Sigmoid colon (tissue), 7 donors: Measurements from ENCODE around the gene ZNF132. TPM values are rescaled to one million over a fixed set of nuclear protein-coding genes. Genes with fewer than 3 reads are reported as not detected.

ENCODE experiments used
- DNase-seq: peaks from one replicate; pipeline ENCODE4 v3.0.0-alpha.2; 2019
- H3K27ac ChIP-seq, 4 donors: fragments of 200-600 bp; sonication (generic); one replicate each; pipeline ENCODE4 v1.5.1; 2016 to 2019; ENCODE audit warnings: mild to moderate bottlenecking in 1 of 4
- H3K27me3 ChIP-seq, 3 donors: fragments of 200-600 bp; sonication (generic); one replicate each; pipeline ENCODE4 v1.5.1; 2019; ENCODE audit warnings: mild to moderate bottlenecking in 1 of 3
- H3K36me3 ChIP-seq, 4 donors: fragments of 200-600 bp; sonication (generic); one replicate each; pipeline ENCODE4 v1.5.1; 2016 to 2019
- H3K4me1 ChIP-seq, 4 donors: fragments of 200-600 bp; sonication (generic); one replicate each; pipeline ENCODE4 v1.5.1; 2017 to 2019
- H3K4me3 ChIP-seq, 4 donors: fragments of 200-600 bp; sonication (generic); one replicate each; pipeline ENCODE4 v1.5.1; 2017 to 2019; ENCODE audit warnings: mild to moderate bottlenecking in 2 of 4, moderate library complexity in 1 of 4
- H3K9me3 ChIP-seq, 4 donors: fragments of 200-600 bp in 3 of 4; sonication (generic) in 3 of 4; one replicate each; pipeline versions ENCODE4 v1.5.1 to v1.6.1; 2013 to 2019
- EP300 ChIP-seq, 4 donors: sonication (generic); formaldehyde crosslinking; IDR thresholded peaks; one replicate each; pipeline ENCODE4 v1.6.1; 2017; ENCODE audit warnings: antibody characterized with exemption in 4 of 4
- POLR2A ChIP-seq, 2 donors: fragments of 450-650 bp; IDR thresholded peaks; one replicate each; pipeline ENCODE4 v1.6.1; 2016; ENCODE audit warnings: antibody characterized with exemption in 2 of 2, mild to moderate bottlenecking in 2 of 2, moderate library complexity in 2 of 2
- POLR2AphosphoS5 ChIP-seq, 4 donors: sonication (generic); formaldehyde crosslinking; IDR thresholded peaks; one replicate each; pipeline ENCODE4 v1.6.1; 2017; ENCODE audit warnings: antibody characterized with exemption in 4 of 4
- WGBS, 2 donors: extraction: QIAGEN DNeasy Blood & Tissue Kit; methylation state at CpG; one replicate each; pipeline ENCODE4 v1.1.7; 2013; 5-methylcytosine and 5-hydroxymethylcytosine counted together
- intact Hi-C: fragments of 100-400 bp; cut with DNase I; formaldehyde crosslinking; loops from one replicate; pipeline ENCODE4 v1.15.1; 2023
- polyA plus RNA-seq, 3 donors: library from polyadenylated mRNA; stranded (reverse); fragments of 200-250 nt; gene quantifications; one replicate each; pipeline ENCODE4 v1.2.3, GENCODE V29; 2013
- total RNA-seq, 4 donors: library from RNA; depleted of rRNA; stranded (reverse); fragments of >200 nt; gene quantifications; one replicate each; pipeline ENCODE4 v1.1.0, GENCODE V29; 2016
- TF ChIP-seq, protein P1 (sequence below), 4 experiments: fragments of 450-650 bp in 3 of 4; fragments of 200-600 bp in 1 of 4; IDR thresholded peaks; one replicate each; pipeline ENCODE4 v1.5.1; 2016 to 2019; ENCODE audit warnings: antibody characterized with exemption in 4 of 4, mild to moderate bottlenecking in 3 of 4, moderate library complexity in 2 of 4
- donor health status: healthy with polysubstance abuse.
- donor health status: Bipolar disorder and iron deficiency.
- donor health status: healthy.

The ZNF132 gene
- total and polyA plus RNA-seq, 7 donors, result 0.60 to 12.2 (median 5.7) TPM; not detected in 1

DNA sequence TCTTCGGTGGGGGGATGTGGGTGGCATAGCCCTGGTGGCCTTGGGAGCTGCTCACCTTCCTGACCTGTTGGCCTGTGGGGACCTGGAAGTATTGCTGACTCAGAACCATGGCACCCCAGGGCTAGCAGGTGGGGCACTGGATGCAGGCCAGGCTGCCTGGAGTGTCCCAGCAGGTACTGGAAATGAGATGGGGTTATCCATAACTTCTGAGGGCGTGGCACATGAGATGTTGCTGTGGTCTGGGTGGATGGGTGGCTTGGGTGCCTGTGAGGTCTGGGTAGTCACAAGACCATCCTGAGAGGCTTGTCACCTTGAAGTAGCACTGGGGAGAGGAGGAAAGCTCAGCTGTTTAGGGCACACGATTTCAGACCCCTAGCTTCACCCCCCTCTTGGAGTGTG, 45.1 kb downstream of the ZNF132 start:
- no peak for DNase-seq
- Histone ChIP-seq H3K27ac (no peak overlapping the region), H3K4me3 (no peak overlapping the region), H3K27me3 (peaks cover 9 to 31% (median 26%) of the 10 kb centered on the region in 3 donors), H3K4me1 (peaks cover 0 to 16% (median 9%) of the 10 kb centered on the region in 4 donors), H3K9me3 (no peaks in the 10 kb centered on the region), H3K36me3 (peaks cover 0 to 54% (median 31%) of the 10 kb centered on the region in 4 donors)
- 65 to 69% methylated on average over 3 of the region's 3 CpGs for WGBS, 2 donors
- intact Hi-C loops, result no loop called here
- TF ChIP-seq POLR2AphosphoS5 (IDR thresholded peaks at IDR 0.05) (no peak), EP300 (IDR thresholded peaks at IDR 0.05) (no peak), POLR2A (IDR thresholded peaks at IDR 0.05) (no peak)
- TF ChIP-seq, protein P1, sequence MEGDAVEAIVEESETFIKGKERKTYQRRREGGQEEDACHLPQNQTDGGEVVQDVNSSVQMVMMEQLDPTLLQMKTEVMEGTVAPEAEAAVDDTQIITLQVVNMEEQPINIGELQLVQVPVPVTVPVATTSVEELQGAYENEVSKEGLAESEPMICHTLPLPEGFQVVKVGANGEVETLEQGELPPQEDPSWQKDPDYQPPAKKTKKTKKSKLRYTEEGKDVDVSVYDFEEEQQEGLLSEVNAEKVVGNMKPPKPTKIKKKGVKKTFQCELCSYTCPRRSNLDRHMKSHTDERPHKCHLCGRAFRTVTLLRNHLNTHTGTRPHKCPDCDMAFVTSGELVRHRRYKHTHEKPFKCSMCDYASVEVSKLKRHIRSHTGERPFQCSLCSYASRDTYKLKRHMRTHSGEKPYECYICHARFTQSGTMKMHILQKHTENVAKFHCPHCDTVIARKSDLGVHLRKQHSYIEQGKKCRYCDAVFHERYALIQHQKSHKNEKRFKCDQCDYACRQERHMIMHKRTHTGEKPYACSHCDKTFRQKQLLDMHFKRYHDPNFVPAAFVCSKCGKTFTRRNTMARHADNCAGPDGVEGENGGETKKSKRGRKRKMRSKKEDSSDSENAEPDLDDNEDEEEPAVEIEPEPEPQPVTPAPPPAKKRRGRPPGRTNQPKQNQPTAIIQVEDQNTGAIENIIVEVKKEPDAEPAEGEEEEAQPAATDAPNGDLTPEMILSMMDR (IDR thresholded peaks at IDR 0.05), result no peak

DNA sequence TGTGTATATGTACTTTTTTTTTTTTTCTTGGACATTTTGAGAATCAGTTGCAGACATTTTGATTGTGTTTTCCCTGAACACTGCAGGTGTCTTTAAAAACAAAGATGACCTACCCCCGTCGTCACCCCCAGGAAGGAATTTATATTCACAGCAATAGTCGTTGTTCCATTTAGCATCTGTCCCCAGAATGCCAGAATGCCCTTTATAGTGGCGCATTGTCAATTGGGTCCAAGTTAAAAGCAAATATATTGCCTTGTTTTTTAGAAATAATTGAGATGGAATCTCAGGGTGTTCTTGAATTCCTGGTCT, 46.3 kb downstream of the ZNF132 start:
- intact Hi-C loops, result no loop called here
- no peak overlapping the region for H3K4me3 ChIP-seq
- H3K9me3 ChIP-seq, result no peaks in the 10 kb centered on the region
- H3K27me3 ChIP-seq, result peaks cover 9 to 31% (median 26%) of the 10 kb centered on the region in 3 donors
- no peak for TF ChIP-seq POLR2A (IDR thresholded peaks at IDR 0.05)
- TF ChIP-seq, protein P1 (IDR thresholded peaks at IDR 0.05), result no peak
- TF ChIP-seq EP300 (IDR thresholded peaks at IDR 0.05), result no peak
- TF ChIP-seq POLR2AphosphoS5 (IDR thresholded peaks at IDR 0.05), result no peak
- 79 to 86% methylated on average over 4 of the region's 4 CpGs for WGBS, 2 donors
- peaks cover 0 to 22% (median 14%) of the 10 kb centered on the region in 4 donors for H3K4me1 ChIP-seq
- no peak overlapping the region for H3K27ac ChIP-seq
- no peak for DNase-seq
- H3K36me3 ChIP-seq, result peaks cover 0 to 64% (median 35%) of the 10 kb centered on the region in 4 donors

DNA sequence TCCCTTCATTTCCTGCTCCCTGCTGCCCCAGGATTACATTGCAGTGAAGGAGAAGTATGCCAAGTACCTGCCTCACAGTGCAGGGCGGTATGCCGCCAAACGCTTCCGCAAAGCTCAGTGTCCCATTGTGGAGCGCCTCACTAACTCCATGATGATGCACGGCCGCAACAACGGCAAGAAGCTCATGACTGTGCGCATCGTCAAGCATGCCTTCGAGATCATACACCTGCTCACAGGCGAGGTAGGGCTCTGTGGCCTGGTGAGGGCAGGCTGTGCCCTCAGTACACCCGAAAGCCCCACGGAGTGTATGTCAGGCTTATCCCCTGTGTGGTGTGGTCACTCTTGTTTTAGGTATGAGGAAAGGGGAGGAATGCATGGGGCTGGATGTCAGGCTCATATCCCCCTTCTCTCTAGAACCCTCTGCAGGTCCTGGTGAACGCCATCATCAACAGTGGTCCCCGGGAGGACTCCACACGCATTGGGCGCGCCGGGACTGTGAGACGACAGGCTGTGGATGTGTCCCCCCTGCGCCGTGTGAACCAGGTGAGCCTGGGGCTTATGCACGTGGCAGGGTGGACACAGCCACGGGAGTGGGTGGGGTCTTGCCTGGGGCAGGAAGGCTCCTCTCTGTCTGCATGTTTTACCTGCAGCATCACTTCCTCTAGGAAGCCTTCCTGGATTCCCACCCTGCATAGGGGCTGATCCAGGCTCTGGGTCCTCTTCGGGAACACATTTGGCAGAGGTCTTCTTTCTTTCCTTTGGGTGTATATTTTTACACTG, 46.8 kb downstream of the ZNF132 start:
- Histone ChIP-seq H3K4me3 (no peak overlapping the region), H3K9me3 (no peaks in the 10 kb centered on the region), H3K36me3 (peaks cover 0 to 69% (median 36%) of the 10 kb centered on the region in 4 donors), H3K27ac (no peak overlapping the region), H3K4me1 (peaks cover 0 to 27% (median 18%) of the 10 kb centered on the region in 4 donors), H3K27me3 (peaks cover 9 to 30% (median 26%) of the 10 kb centered on the region in 3 donors)
- no peak for DNase-seq
- 92 to 94% methylated on average over 26 of the region's 26 CpGs for WGBS, 2 donors
- intact Hi-C loops, result no loop called here
- TF ChIP-seq EP300 (IDR thresholded peaks at IDR 0.05) (no peak), POLR2A (IDR thresholded peaks at IDR 0.05) (no peak), POLR2AphosphoS5 (IDR thresholded peaks at IDR 0.05) (no peak)
- TF ChIP-seq, protein P1 (IDR thresholded peaks at IDR 0.05), result no peak

DNA sequence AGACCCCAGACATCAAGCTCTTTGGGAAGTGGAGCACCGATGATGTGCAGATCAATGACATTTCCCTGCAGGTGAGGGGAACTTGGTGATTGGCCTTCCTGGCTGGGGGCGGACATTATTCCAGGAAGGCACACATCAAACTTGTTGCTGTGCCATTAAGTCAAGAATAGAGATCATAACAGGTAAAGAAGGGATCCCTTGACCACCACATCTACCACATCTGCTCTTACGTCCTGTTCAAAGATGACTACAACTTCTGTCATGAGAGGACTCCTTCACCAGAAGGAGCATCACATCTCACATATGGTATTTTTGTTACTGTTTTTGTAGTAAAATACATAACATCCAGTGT, 51.8 kb downstream of the ZNF132 start:
- H3K27ac ChIP-seq, result no peak overlapping the region
- WGBS, 2 donors, result 81 to 83% methylated on average over 3 of the region's 3 CpGs
- peaks cover 0 to 47% (median 29%) of the 10 kb centered on the region in 4 donors for H3K4me1 ChIP-seq
- TF ChIP-seq, protein P1 (IDR thresholded peaks at IDR 0.05), result no peak
- TF ChIP-seq EP300 (IDR thresholded peaks at IDR 0.05) (no peak), POLR2A (IDR thresholded peaks at IDR 0.05) (no peak), POLR2AphosphoS5 (IDR thresholded peaks at IDR 0.05) (no peak)
- no peaks in the 10 kb centered on the region for H3K9me3 ChIP-seq
- peaks cover 0 to 49% (median 15%) of the 10 kb centered on the region in 4 donors for H3K36me3 ChIP-seq
- intact Hi-C loops, result no loop called here
- no peaks in the 10 kb centered on the region for H3K27me3 ChIP-seq
- DNase-seq, result no peak
- peak overlapping the region in 3 of 4 donors; percentile 79 to 87 (median 84) for H3K4me3 ChIP-seq
